ENCODE results near the gene ATRNL1. TPM values are rescaled to one million over a fixed set of nuclear protein-coding genes. Genes with fewer than 3 reads are reported as not detected.

Gene ATRNL1
- total RNA-seq, 1 experiment from 2014 or later: not detected

GRCh38 chr10:115921795-115922194, 828.6 kb downstream of the ATRNL1 start:
- no TSS peak for BruUV-seq (replicated peaks)
- Histone ChIP-seq H3K4me3 (ENCODE audit: low read length) (no peak overlapping the region), H3K9me3 (ENCODE audit: low read length) (no peaks in the 10 kb centered on the region), H3F3A (ENCODE audit: low read length, unreplicated experiment) (no peaks in the 10 kb centered on the region), H4K20me1 (ENCODE audit: low read length) (no peaks in the 10 kb centered on the region), H3K27me3 (ENCODE audit: low read length) (no peaks in the 10 kb centered on the region), H3K9ac (ENCODE audit: low read length) (no peak overlapping the region), H3K9me2 (replicated peaks; ENCODE audit: low read length) (no peaks in the 10 kb centered on the region), H3K27ac (ENCODE audit: low read length) (no peak overlapping the region), H3K36me3 (ENCODE audit: low read depth, low read length) (no peaks in the 10 kb centered on the region), H2AFZ (ENCODE audit: low read length) (no peak overlapping the region), H3K79me2 (ENCODE audit: low read length) (no peaks in the 10 kb centered on the region), H3K4me2 (ENCODE audit: low read length) (no peak overlapping the region), H3K4me1 (ENCODE audit: insufficient read depth, low read length) (no peaks in the 10 kb centered on the region)
- intact Hi-C loops (cut with micrococcal nuclease): no loop called here
- POLR2A ChIA-PET (ENCODE audit: unreplicated experiment): no interaction called here
- CTCF ChIA-PET: no interaction called here
- DNase-seq: no peak
- no peak for TF ChIP-seq EZH2phosphoT487 (IDR thresholded peaks at IDR 0.05; ENCODE audit: borderline replicate concordance, low read length)
- TF ChIP-seq CTCF (conservative IDR thresholded peaks at IDR 0.05; ENCODE audit: low read depth, low read length): no peak
- TF ChIP-seq EZH2 (IDR thresholded peaks at IDR 0.05; ENCODE audit: low read length, unreplicated experiment): no peak
- no peak for ATAC-seq

DNA sequence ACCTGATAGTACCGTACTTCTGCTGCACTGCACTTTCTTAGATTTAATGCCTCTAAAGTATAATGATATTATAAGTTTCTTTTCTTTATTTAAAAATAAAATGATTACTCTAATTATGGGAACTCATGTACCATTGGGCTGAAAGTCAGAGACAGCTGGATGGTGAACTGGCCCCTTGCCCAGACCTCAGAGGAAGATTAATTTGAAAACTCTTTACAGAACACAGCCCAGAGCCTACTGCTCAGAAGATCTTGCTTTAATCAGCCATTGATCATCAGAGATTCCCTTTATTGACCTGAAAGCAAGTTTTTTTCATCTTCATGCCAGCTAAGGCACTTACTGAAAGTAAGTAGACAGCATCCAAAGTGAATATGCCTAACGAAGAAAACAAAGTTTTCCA, 838.1 kb downstream of the ATRNL1 start:
- TF ChIP-seq CTCF (conservative IDR thresholded peaks at IDR 0.05; ENCODE audit: low read depth, low read length): no peak
- no peak for ATAC-seq
- H4K20me1 ChIP-seq (ENCODE audit: low read length): no peaks in the 10 kb centered on the region
- ChIA-PET CTCF (no interaction called here), POLR2A (ENCODE audit: unreplicated experiment) (no interaction called here)
- no TSS peak for BruUV-seq (replicated peaks)
- no peaks in the 10 kb centered on the region for H3K27me3 ChIP-seq (ENCODE audit: low read length)
- H3K27ac ChIP-seq (ENCODE audit: low read length): no peak overlapping the region
- no peaks in the 10 kb centered on the region for H3K4me1 ChIP-seq (ENCODE audit: insufficient read depth, low read length)
- H3K4me2 ChIP-seq (ENCODE audit: low read length): no peak overlapping the region
- H3K9ac ChIP-seq (ENCODE audit: low read length): no peak overlapping the region
- no peak for DNase-seq
- H3K79me2 ChIP-seq (ENCODE audit: low read length): no peaks in the 10 kb centered on the region
- no peaks in the 10 kb centered on the region for H3K9me3 ChIP-seq (ENCODE audit: low read length)
- H3F3A ChIP-seq (ENCODE audit: low read length, unreplicated experiment): no peaks in the 10 kb centered on the region
- H2AFZ ChIP-seq (ENCODE audit: low read length): no peak overlapping the region
- no peaks in the 10 kb centered on the region for H3K9me2 ChIP-seq (replicated peaks; ENCODE audit: low read length)
- intact Hi-C loops (cut with micrococcal nuclease): no loop called here
- no peaks in the 10 kb centered on the region for H3K36me3 ChIP-seq (ENCODE audit: low read depth, low read length)
- no peak overlapping the region for H3K4me3 ChIP-seq (ENCODE audit: low read length)

GRCh38 chr10:115932099-115932498, 838.9 kb downstream of the ATRNL1 start:
- no peak overlapping the region for H2AFZ ChIP-seq (ENCODE audit: low read length)
- CTCF ChIA-PET: no interaction called here

More at GRCh38 chr10:115932099-115932498, 838.9 kb downstream of the ATRNL1 start:
- no TSS peak for BruUV-seq (replicated peaks)
- TF ChIP-seq EZH2phosphoT487 (IDR thresholded peaks at IDR 0.05; ENCODE audit: borderline replicate concordance, low read length) (no peak), EZH2 (IDR thresholded peaks at IDR 0.05; ENCODE audit: low read length, unreplicated experiment) (no peak), CTCF (conservative IDR thresholded peaks at IDR 0.05; ENCODE audit: low read depth, low read length) (no peak)
- Histone ChIP-seq H4K20me1 (ENCODE audit: low read length) (no peaks in the 10 kb centered on the region), H3F3A (ENCODE audit: low read length, unreplicated experiment) (no peaks in the 10 kb centered on the region), H3K9me2 (replicated peaks; ENCODE audit: low read length) (no peaks in the 10 kb centered on the region), H3K9me3 (ENCODE audit: low read length) (no peaks in the 10 kb centered on the region), H3K79me2 (ENCODE audit: low read length) (no peaks in the 10 kb centered on the region), H3K9ac (ENCODE audit: low read length) (no peak overlapping the region), H3K4me1 (ENCODE audit: insufficient read depth, low read length) (no peaks in the 10 kb centered on the region), H3K36me3 (ENCODE audit: low read depth, low read length) (no peaks in the 10 kb centered on the region), H3K4me2 (ENCODE audit: low read length) (no peak overlapping the region), H3K27me3 (ENCODE audit: low read length) (no peaks in the 10 kb centered on the region), H3K4me3 (ENCODE audit: low read length) (no peak overlapping the region), H3K27ac (ENCODE audit: low read length) (no peak overlapping the region)
- POLR2A ChIA-PET (ENCODE audit: unreplicated experiment): no interaction called here
- no peak for ATAC-seq
- DNase-seq: no peak
- intact Hi-C loops (cut with micrococcal nuclease): no loop called here
